Ishikawa (cell line): ENCODE data around the gene BEAN1.

Source experiments
- CEBPB ChIP-seq: IDR thresholded peaks from 2 replicates; pipeline ENCODE4 v1.6.1; 2012
- CREB1 ChIP-seq: IDR thresholded peaks from 2 replicates; pipeline ENCODE4 v1.6.1; 2012; ENCODE audit warnings: low read depth
- EGR1 ChIP-seq: IDR thresholded peaks from 2 replicates; pipeline ENCODE4 v1.6.1; 2012
- EP300 ChIP-seq: IDR thresholded peaks from 2 replicates; pipeline ENCODE4 v1.6.1; 2012; ENCODE audit warnings: borderline replicate concordance
- FOXM1 ChIP-seq: IDR thresholded peaks from 2 replicates; pipeline ENCODE4 v1.6.1; 2012; ENCODE audit warnings: low read depth, borderline replicate concordance
- MAX ChIP-seq: IDR thresholded peaks from 2 replicates; pipeline ENCODE4 v1.6.1; 2012
- NFIC ChIP-seq: IDR thresholded peaks from 2 replicates; pipeline ENCODE4 v1.6.1; 2012
- RAD21 ChIP-seq: IDR thresholded peaks from 2 replicates; pipeline ENCODE4 v1.6.1; 2012; ENCODE audit warnings: low read depth
- REST ChIP-seq: IDR thresholded peaks from 2 replicates; pipeline ENCODE4 v1.6.1; 2012; ENCODE audit warnings: low read depth, mild to moderate bottlenecking
- TAF1 ChIP-seq: IDR thresholded peaks from 2 replicates; pipeline ENCODE4 v1.6.1; 2012; ENCODE audit warnings: low read depth, mild to moderate bottlenecking
- TCF12 ChIP-seq: IDR thresholded peaks from 2 replicates; pipeline ENCODE4 v1.6.1; 2012; ENCODE audit warnings: low read depth
- TEAD4 ChIP-seq: IDR thresholded peaks from 2 replicates; pipeline ENCODE4 v1.6.1; 2012
- YY1 ChIP-seq: IDR thresholded peaks from 2 replicates; pipeline ENCODE4 v1.6.1; 2012; ENCODE audit warnings: low read depth
- ZBTB7A ChIP-seq: IDR thresholded peaks from 2 replicates; pipeline ENCODE4 v1.6.1; 2012; ENCODE audit warnings: low read depth
- TF ChIP-seq, protein P1 (sequence below): IDR thresholded peaks from 2 replicates; pipeline ENCODE4 v1.6.1; 2012

The BEAN1 gene

DNA sequence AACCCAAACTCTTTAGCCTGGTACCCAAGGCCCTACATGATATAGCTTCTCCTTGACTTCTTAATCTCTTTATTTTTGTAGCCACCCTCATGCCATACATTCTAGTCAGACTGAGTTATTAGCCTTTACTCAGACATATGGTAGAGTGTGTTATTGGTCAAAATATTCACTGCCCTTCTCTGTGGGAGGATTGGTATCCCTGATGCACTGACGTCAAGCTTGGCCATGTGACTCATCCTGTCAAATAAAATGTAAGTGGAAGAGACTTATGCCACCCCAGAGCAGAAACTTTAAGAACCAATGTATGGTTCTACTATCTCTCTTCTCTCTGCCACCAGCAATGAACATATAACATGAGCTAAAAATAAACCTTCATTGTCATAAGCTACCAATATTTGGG lies 12.2 kb upstream of the BEAN1 start:
- TF ChIP-seq EP300 = no peak

GRCh38 chr16:66416136-66416535 lies 11.0 kb upstream of the BEAN1 start:
- TF ChIP-seq YY1 (no peak), TEAD4 (no peak), REST (no peak), EGR1 (no peak), ZBTB7A (no peak), FOXM1 (no peak), TCF12 (no peak), MAX (no peak), CEBPB (no peak), RAD21 (no peak), NFIC (no peak), EP300 (no peak)
- TF ChIP-seq, protein P1, sequence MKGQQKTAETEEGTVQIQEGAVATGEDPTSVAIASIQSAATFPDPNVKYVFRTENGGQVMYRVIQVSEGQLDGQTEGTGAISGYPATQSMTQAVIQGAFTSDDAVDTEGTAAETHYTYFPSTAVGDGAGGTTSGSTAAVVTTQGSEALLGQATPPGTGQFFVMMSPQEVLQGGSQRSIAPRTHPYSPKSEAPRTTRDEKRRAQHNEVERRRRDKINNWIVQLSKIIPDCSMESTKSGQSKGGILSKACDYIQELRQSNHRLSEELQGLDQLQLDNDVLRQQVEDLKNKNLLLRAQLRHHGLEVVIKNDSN = no peak

DNA sequence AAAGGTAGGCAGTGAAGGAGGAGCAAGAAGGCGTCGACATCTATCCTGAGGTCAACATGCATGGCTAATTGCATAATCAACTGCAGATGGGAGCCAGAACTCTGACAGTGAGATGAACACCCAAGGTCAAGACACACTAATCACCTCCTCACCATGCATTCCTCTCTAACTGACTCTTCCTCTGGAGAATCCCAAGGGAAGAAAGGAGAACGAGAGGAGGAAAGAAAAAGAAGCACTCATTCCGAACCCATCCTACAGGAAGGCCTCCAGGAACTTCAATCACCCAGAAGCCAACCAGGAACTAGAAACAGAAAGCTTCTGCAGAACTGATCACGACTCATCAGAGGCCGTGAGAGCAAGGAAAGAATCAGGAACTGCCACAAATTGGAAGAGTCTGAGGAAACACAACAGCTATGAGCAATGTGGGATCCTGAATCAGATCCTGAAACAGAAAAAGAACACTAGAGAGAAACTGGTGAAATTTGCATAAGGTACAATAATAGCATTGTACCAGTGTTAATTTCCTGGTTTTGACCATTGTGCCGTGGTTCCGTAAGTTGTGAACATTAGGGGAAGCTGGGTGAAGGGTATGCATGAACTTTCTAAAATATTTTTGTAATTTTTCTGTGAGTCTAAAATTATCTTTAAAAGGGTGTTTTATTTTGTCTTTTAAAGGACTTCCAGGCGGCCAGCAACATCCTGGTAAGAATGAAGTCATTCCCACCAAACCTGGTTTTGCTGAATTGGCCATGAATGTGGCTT lies 10.0 kb upstream of the BEAN1 start:
- no peak for TF ChIP-seq EP300
- TF ChIP-seq NFIC = no peak
- TF ChIP-seq EGR1 = no peak
- no peak for TF ChIP-seq FOXM1
- no peak for TF ChIP-seq CEBPB
- no peak for TF ChIP-seq MAX
- no peak for TF ChIP-seq TAF1
- TF ChIP-seq ZBTB7A = no peak
- TF ChIP-seq, protein P1 = no peak
- TF ChIP-seq YY1 = no peak
- no peak for TF ChIP-seq TEAD4
- no peak for TF ChIP-seq REST
- TF ChIP-seq RAD21 = no peak
- no peak for TF ChIP-seq CREB1
- TF ChIP-seq TCF12 = no peak

GRCh38 chr16:66418165-66418962 lies 8.7 kb upstream of the BEAN1 start:
- TF ChIP-seq, protein P1 = no peak
- TF ChIP-seq ZBTB7A = no peak
- TF ChIP-seq EGR1 = no peak
- no peak for TF ChIP-seq RAD21
- no peak for TF ChIP-seq CEBPB
- no peak for TF ChIP-seq TEAD4
- no peak for TF ChIP-seq REST
- TF ChIP-seq TAF1 = no peak
- TF ChIP-seq NFIC = no peak
- no peak for TF ChIP-seq TCF12
- TF ChIP-seq FOXM1 = no peak
- TF ChIP-seq EP300 = no peak
- no peak for TF ChIP-seq CREB1
- TF ChIP-seq YY1 = no peak
- no peak for TF ChIP-seq MAX
